H9 (cell line): ENCODE data around the gene PRXL2C. TPM values are rescaled to one million over a fixed set of nuclear protein-coding genes. Genes with fewer than 3 reads are reported as not detected.

Source experiments
- DNase-seq: peaks from one replicate; pipeline ENCODE4 v3.0.0-alpha.2; 2017
- H2AFZ ChIP-seq: one replicate; pipeline ENCODE4 v1.6.1; 2013; ENCODE audit warnings: mild to moderate bottlenecking, low read length, control low read depth, moderate library complexity
- H2AK5ac ChIP-seq: 2 replicates; pipeline ENCODE4 v1.6.1; 2013; ENCODE audit warnings: low read length, control low read depth, mixed read lengths; ENCODE audit not compliant: insufficient read length
- H2BK120ac ChIP-seq: one replicate; pipeline ENCODE4 v1.6.1; 2013; ENCODE audit warnings: low read depth, mild to moderate bottlenecking, low read length, control low read depth, inconsistent platforms; ENCODE audit not compliant: poor library complexity, severe bottlenecking
- H2BK12ac ChIP-seq: 2 replicates; pipeline ENCODE4 v1.6.1; 2013; ENCODE audit warnings: low read length, control low read depth, mixed read lengths, low read depth; ENCODE audit not compliant: insufficient read length
- H2BK15ac ChIP-seq: 2 replicates; pipeline ENCODE4 v1.6.1; 2013; ENCODE audit warnings: low read depth, low read length, control low read depth
- H2BK20ac ChIP-seq: one replicate; pipeline ENCODE4 v1.6.1; 2013; ENCODE audit warnings: low read depth, mild to moderate bottlenecking, low read length, control low read depth, inconsistent platforms; ENCODE audit not compliant: poor library complexity, severe bottlenecking
- H2BK5ac ChIP-seq: 2 replicates; pipeline ENCODE4 v1.6.1; 2013; ENCODE audit warnings: low read length, control low read depth, mixed read lengths; ENCODE audit not compliant: insufficient read length
- H3K14ac ChIP-seq: 2 replicates; pipeline ENCODE4 v1.6.1; 2013; ENCODE audit warnings: low read length, control low read depth; ENCODE audit not compliant: insufficient read depth
- H3K18ac ChIP-seq: 2 replicates; pipeline ENCODE4 v1.6.1; 2013; ENCODE audit warnings: low read depth, mild to moderate bottlenecking, mixed read lengths, low read length, control low read depth; ENCODE audit not compliant: insufficient read length
- H3K23ac ChIP-seq: 2 replicates; pipeline ENCODE4 v1.6.1; 2013; ENCODE audit warnings: low read length, control low read depth, mixed read lengths, low read depth; ENCODE audit not compliant: insufficient read length
- H3K23me2 ChIP-seq: 2 replicates; pipeline ENCODE4 v1.6.1; 2013; ENCODE audit warnings: low read depth, mild to moderate bottlenecking, mixed read lengths, low read length, control low read depth; ENCODE audit not compliant: insufficient read length, poor library complexity, severe bottlenecking
- H3K27ac ChIP-seq: 2 replicates; pipeline ENCODE4 v1.5.1; 2013; ENCODE audit warnings: low read length, control low read depth, mixed read lengths, low read depth; ENCODE audit not compliant: insufficient read length
- H3K27me3 ChIP-seq: 2 replicates; pipeline ENCODE4 v1.6.1; 2013; ENCODE audit warnings: low read length, control low read depth, inconsistent platforms; ENCODE audit not compliant: insufficient read depth
- H3K4ac ChIP-seq: 2 replicates; pipeline ENCODE4 v1.6.1; 2013; ENCODE audit warnings: low read depth, mild to moderate bottlenecking, control low read depth, inconsistent platforms, low read length, moderate library complexity
- H3K4me1 ChIP-seq: 2 replicates; pipeline ENCODE4 v1.6.1; 2013; ENCODE audit warnings: low read length, control low read depth, inconsistent platforms; ENCODE audit not compliant: insufficient read depth
- H3K4me2 ChIP-seq: 2 replicates; pipeline ENCODE4 v1.6.1; 2013; ENCODE audit warnings: low read length, control low read depth, mixed read lengths; ENCODE audit not compliant: insufficient read length, insufficient read depth
- H3K56ac ChIP-seq: 2 replicates; pipeline ENCODE4 v1.6.1; 2013; ENCODE audit warnings: low read depth, mild to moderate bottlenecking, mixed read lengths, low read length, control low read depth; ENCODE audit not compliant: insufficient read length
- H3K79me1 ChIP-seq: 2 replicates; pipeline ENCODE4 v1.6.1; 2013; ENCODE audit warnings: low read depth, mild to moderate bottlenecking, moderate library complexity, low read length, control low read depth, inconsistent platforms; ENCODE audit not compliant: insufficient read depth, poor library complexity, severe bottlenecking
- H3K79me2 ChIP-seq: 2 replicates; pipeline ENCODE4 v1.6.1; 2013; ENCODE audit warnings: low read length, control low read depth, inconsistent platforms; ENCODE audit not compliant: insufficient read depth
- H3K9ac ChIP-seq: 2 replicates; pipeline ENCODE4 v1.6.1; 2013; ENCODE audit warnings: low read length, control low read depth, mixed read lengths; ENCODE audit not compliant: insufficient read length; ENCODE audit errors: extremely low read depth
- H3K9me3 ChIP-seq: one replicate; pipeline ENCODE4 v1.6.1; 2013; ENCODE audit warnings: low read depth, low read length, inconsistent platforms; ENCODE audit not compliant: control insufficient read depth
- H3T11ph ChIP-seq: one replicate; pipeline ENCODE4 v1.6.1; 2013; ENCODE audit warnings: mild to moderate bottlenecking, low read length, control low read depth, inconsistent platforms
- H4K20me1 ChIP-seq: one replicate; pipeline ENCODE4 v1.6.1; 2013; ENCODE audit not compliant: control insufficient read depth, insufficient read length, insufficient read depth
- H4K5ac ChIP-seq: 2 replicates; pipeline ENCODE4 v1.6.1; 2013; ENCODE audit warnings: low read depth, mild to moderate bottlenecking, mixed read lengths, low read length, control low read depth; ENCODE audit not compliant: insufficient read length
- H4K8ac ChIP-seq: replicated peaks from 2 replicates; pipeline ENCODE4 v1.6.1; 2013; ENCODE audit warnings: low read length, control low read depth, mixed read lengths, low read depth; ENCODE audit not compliant: insufficient read length
- H4K91ac ChIP-seq: 2 replicates; pipeline ENCODE4 v1.6.1; 2013; ENCODE audit warnings: low read depth, mild to moderate bottlenecking, moderate library complexity, mixed read lengths, low read length, control low read depth; ENCODE audit not compliant: insufficient read length
- H3K27ac Mint-ChIP-seq, 3 experiments: 2 replicates in 2 of 3; 3 replicates in 1 of 3; pipeline ENCODE4 v1.8.0; 2020 to 2021; ENCODE audit warnings: mixed read lengths in 3 of 3, mild to moderate bottlenecking in 1 of 3, moderate library complexity in 1 of 3
- H3K27me3 Mint-ChIP-seq: 2 replicates; pipeline ENCODE4 v1.8.0; 2021; ENCODE audit warnings: low read depth, mild to moderate bottlenecking, moderate library complexity, mixed read lengths
- H3K36me3 Mint-ChIP-seq, 3 experiments: 2 replicates in 2 of 3; 3 replicates in 1 of 3; pipeline ENCODE4 v1.8.0; 2020 to 2021; ENCODE audit warnings: low read depth in 3 of 3, mixed read lengths in 3 of 3; ENCODE audit not compliant: insufficient read depth in 1 of 3
- H3K4me1 Mint-ChIP-seq, 2 experiments: 2 replicates each; pipeline ENCODE4 v1.8.0; 2020; ENCODE audit warnings: mixed read lengths in 2 of 2
- H3K4me3 Mint-ChIP-seq, 2 experiments: 2 replicates in 1 of 2; 3 replicates in 1 of 2; pipeline ENCODE4 v1.8.0; 2020 to 2021; ENCODE audit warnings: mild to moderate bottlenecking in 2 of 2, mixed read lengths in 2 of 2, moderate library complexity in 1 of 2
- H3K9me3 Mint-ChIP-seq, 2 experiments: 2 replicates in 1 of 2; 3 replicates in 1 of 2; pipeline ENCODE4 v1.8.0; 2020; ENCODE audit warnings: mild to moderate bottlenecking in 2 of 2, mixed read lengths in 2 of 2, moderate library complexity in 1 of 2
- CTCF ChIP-seq: fragments of 200-600 bp; sonication (generic); conservative IDR thresholded peaks from 3 replicates; pipeline ENCODE4 v1.8.0; 2021; ENCODE audit warnings: antibody characterized with exemption, mild to moderate bottlenecking
- WGBS: extraction: QIAGEN DNeasy Blood & Tissue Kit; methylation state at CpG from one replicate; pipeline ENCODE4 v1.1.7; 2013; ENCODE audit warnings: missing lambda C conversion rate, low lambda C conversion rate, mixed read lengths; ENCODE audit not compliant: insufficient read length; ENCODE audit errors: extremely low coverage; 5-methylcytosine and 5-hydroxymethylcytosine counted together
- total RNA-seq: library from RNA; stranded (reverse); gene quantifications from 2 replicates; pipeline ENCODE4 v1.2.1, GENCODE V29; 2021

The PRXL2C gene
- total RNA-seq, 1 experiment from 2014 or later: 4.7 TPM

- Histone ChIP-seq H4K20me1 (no peaks in the 10 kb centered on the region), H3T11ph (no peak overlapping the region), H2AFZ (no peak overlapping the region), H3K23me2 (peaks cover 23% of the 10 kb centered on the region), H3K9me3 (no peaks in the 10 kb centered on the region), H2BK5ac (no peak overlapping the region), H2BK12ac (no peak overlapping the region), H3K4me2 (peak overlapping the region; percentile 48), H3K27ac (no peak overlapping the region), H3K9ac (no peak overlapping the region), H3K79me2 (peaks cover 7% of the 10 kb centered on the region; the same call in 1 of the 2 replicates), H3K4me1 (peaks cover 10% of the 10 kb centered on the region; the same call in 1 of the 2 replicates), H2AK5ac (no peak overlapping the region), H4K5ac (no peak overlapping the region), H3K18ac (no peak overlapping the region), H3K4ac (no peak overlapping the region), H3K27me3 (peaks cover 3% of the 10 kb centered on the region; the same call in 1 of the 2 replicates), H2BK15ac (no peak overlapping the region), H2BK120ac (no peak overlapping the region), H4K91ac (no peak overlapping the region), H3K14ac (no peak overlapping the region), H3K79me1 (no peaks in the 10 kb centered on the region), H2BK20ac (no peak overlapping the region), H3K56ac (no peak overlapping the region), H3K23ac (no peak overlapping the region), H4K8ac (no peak overlapping the region)
- Mint-ChIP-seq H3K27ac (no peak overlapping the region), H3K36me3 (peaks cover 0 to 2% (median 0%) of the 10 kb centered on the region in 3 experiments; a peak in 1 of 7 replicates), H3K4me1 (peaks cover 36% of the 10 kb centered on the region in 2 experiments), H3K9me3 (no peaks in the 10 kb centered on the region), H3K27me3 (peaks cover 39% of the 10 kb centered on the region), H3K4me3 (peak overlapping the region; percentile 70 to 89)
- no CpG with 5 or more reads among the region's 22 CpGs for WGBS
- peak; percentile 31 for DNase-seq
- no peak for TF ChIP-seq CTCF
These were observed 37.5 kb downstream of the PRXL2C start for GRCh38 chr9:96617439-96618185.
